NK-92 treated with Interleukin-12 subunit alpha and Interleukin-12 subunit beta, amount 100 ng/mL, for 24 hours (cell line): Measurements from ENCODE around the gene TRIM9.

Experiments used
- DNase-seq: peaks from one replicate; lab custom pipeline; 2025; lab: John Stamatoyannopoulos, UW

The TRIM9 gene

GRCh38 chr14:50935126-50936015 is 159.5 kb downstream of the TRIM9 start:
- no peak for DNase-seq

GRCh38 chr14:50932592-50933495 is 162.1 kb downstream of the TRIM9 start:
- no peak for DNase-seq

GRCh38 chr14:50932156-50932555 is 162.7 kb downstream of the TRIM9 start:
- no peak for DNase-seq

- DNase-seq = no peak
Measured at GRCh38 chr14:50931559-50931958, 163.3 kb downstream of the TRIM9 start.

GRCh38 chr14:50929506-50929905 is 165.4 kb downstream of the TRIM9 start:
- DNase-seq = no peak

- no peak for DNase-seq
Measured at GRCh38 chr14:50928002-50928635, 166.8 kb downstream of the TRIM9 start.

GRCh38 chr14:50926851-50927386 is 168.0 kb downstream of the TRIM9 start:
- no peak for DNase-seq
